Ishikawa (cell line): Measurements from ENCODE around the gene SMAD2.

Source experiments
- EGR1 ChIP-seq: IDR thresholded peaks from 2 replicates; pipeline ENCODE4 v1.6.1; 2012
- MAX ChIP-seq: IDR thresholded peaks from 2 replicates; pipeline ENCODE4 v1.6.1; 2012
- NFIC ChIP-seq: IDR thresholded peaks from 2 replicates; pipeline ENCODE4 v1.6.1; 2012
- YY1 ChIP-seq: IDR thresholded peaks from 2 replicates; pipeline ENCODE4 v1.6.1; 2012; ENCODE audit warnings: low read depth

DNA sequence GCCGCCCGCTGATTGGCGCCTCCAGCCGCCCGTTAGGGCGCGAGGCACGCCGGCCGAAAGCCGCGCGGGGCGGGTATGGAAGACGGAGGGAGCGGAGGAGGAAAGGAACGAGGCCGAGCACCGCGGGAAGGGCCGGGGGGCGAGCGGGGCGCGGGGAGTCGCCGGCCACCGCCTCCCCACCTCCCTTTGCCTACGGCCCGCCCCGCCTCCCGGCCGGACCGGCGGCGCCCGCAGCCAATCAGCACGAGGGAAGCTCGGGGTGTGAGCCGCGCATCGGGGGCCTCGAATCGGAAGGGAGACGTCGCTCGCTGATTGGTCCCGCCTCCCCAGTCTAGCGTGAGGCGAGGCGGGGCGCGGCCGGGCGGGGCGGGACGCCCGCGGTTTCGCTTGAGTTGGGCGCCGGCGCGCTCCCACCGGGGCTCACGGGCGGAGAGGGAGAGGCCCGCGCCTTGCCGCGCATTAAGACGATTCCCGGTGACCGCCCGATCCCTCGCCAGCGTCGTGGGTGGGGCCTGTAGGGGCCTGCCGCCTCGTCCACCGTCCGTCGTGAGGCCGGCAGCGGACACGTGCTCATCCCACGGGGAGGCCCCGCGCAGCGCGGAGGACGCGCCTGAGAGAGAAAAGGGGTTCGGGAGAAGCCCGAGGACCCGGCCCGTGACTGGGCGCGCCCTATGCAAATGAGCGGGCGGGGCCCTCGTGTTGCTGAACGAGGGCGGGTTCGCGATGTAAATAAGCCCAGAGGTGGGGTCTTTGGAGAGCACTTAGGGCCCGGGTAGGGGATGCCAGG, 665 bp upstream of the SMAD2 start:
- TF ChIP-seq YY1 (no peak), EGR1 (0 out of 2 replicates have a peak, but pooled peaks have one; percentile 6), MAX (peak; percentile 99), NFIC (0 out of 2 replicates have a peak, but pooled peaks have one; percentile 9)
